Kidney epithelial cell (primary cell): ENCODE measurements around the gene SLC15A4. TPM values are rescaled to one million over a fixed set of nuclear protein-coding genes. Genes with fewer than 3 reads are reported as not detected.
"Not testable (repeated sequence)": the region's sequence is repeated elsewhere in the genome, so short reads cannot be mapped to it uniquely, and the experiment has no call there.

Experiments used
- DNase-seq: peaks from one replicate; pipeline ENCODE4 v3.0.0-alpha.2; 2010; ENCODE audit warnings: low read depth
- H3K27me3 ChIP-seq: 2 replicates; pipeline ENCODE4 v1.6.0; 2011; ENCODE audit warnings: low read length; ENCODE audit not compliant: control insufficient read depth, insufficient read depth
- H3K36me3 ChIP-seq: 2 replicates; pipeline ENCODE4 v1.5.1; 2011; ENCODE audit warnings: low read length; ENCODE audit not compliant: control insufficient read depth, insufficient read depth
- H3K4me3 ChIP-seq: 2 replicates; pipeline ENCODE4 v1.5.1; 2011; ENCODE audit warnings: low read depth, mild to moderate bottlenecking, control low read depth, low read length
- CTCF ChIP-seq: IDR thresholded peaks from 2 replicates; pipeline ENCODE4 v1.5.1; 2011; ENCODE audit warnings: mild to moderate bottlenecking, moderate library complexity, low read length, control low read depth, inconsistent platforms; ENCODE audit not compliant: insufficient read depth, poor library complexity, severe bottlenecking
- total RNA-seq: library from RNA; depleted of rRNA; stranded (reverse); fragments of >200 nt; gene quantifications from 2 replicates; pipeline ENCODE4 v1.2.3, GENCODE V29; 2015

The SLC15A4 gene
- total RNA-seq, 1 donor from 2014 or later: 108 TPM

- no peak for DNase-seq
- no peaks in the 10 kb centered on the region for H3K36me3 ChIP-seq
- TF ChIP-seq CTCF: no peak
- H3K27me3 ChIP-seq: peaks cover 10% of the 10 kb centered on the region
- H3K4me3 ChIP-seq: no peak overlapping the region
These were observed 24.6 kb upstream of the SLC15A4 start for GRCh38 chr12:128848371-128848770.

GRCh38 chr12:128846671-128847070, 22.9 kb upstream of the SLC15A4 start:
- not testable (repeated sequence) for H3K4me3 ChIP-seq, DNase-seq, H3K36me3 ChIP-seq, H3K27me3 ChIP-seq

- Histone ChIP-seq H3K27me3 (no peaks in the 10 kb centered on the region), H3K36me3 (no peaks in the 10 kb centered on the region), H3K4me3 (no peak overlapping the region)
- no peak for DNase-seq
- no peak for TF ChIP-seq CTCF
These were observed 20.4 kb upstream of the SLC15A4 start for GRCh38 chr12:128844031-128844635.

GRCh38 chr12:128843538-128843937, 19.8 kb upstream of the SLC15A4 start:
- Histone ChIP-seq H3K4me3 (no peak overlapping the region), H3K36me3 (no peaks in the 10 kb centered on the region), H3K27me3 (no peaks in the 10 kb centered on the region)
- TF ChIP-seq CTCF: no peak
- DNase-seq: no peak

GRCh38 chr12:128842579-128842978, 18.8 kb upstream of the SLC15A4 start:
- H3K36me3 ChIP-seq: no peaks in the 10 kb centered on the region
- no peaks in the 10 kb centered on the region for H3K27me3 ChIP-seq
- no peak for TF ChIP-seq CTCF
- no peak for DNase-seq
- no peak overlapping the region for H3K4me3 ChIP-seq

- no peak for TF ChIP-seq CTCF
- Histone ChIP-seq H3K4me3 (no peak overlapping the region), H3K27me3 (no peaks in the 10 kb centered on the region), H3K36me3 (no peaks in the 10 kb centered on the region)
- no peak for DNase-seq
These were observed 17.2 kb upstream of the SLC15A4 start for GRCh38 chr12:128840862-128841468.

GRCh38 chr12:128839885-128840284, 16.1 kb upstream of the SLC15A4 start:
- not testable (repeated sequence) for H3K36me3 ChIP-seq, H3K4me3 ChIP-seq, H3K27me3 ChIP-seq

More at GRCh38 chr12:128839885-128840284, 16.1 kb upstream of the SLC15A4 start:
- not testable (repeated sequence) for DNase-seq
